Smooth muscle cell (in vitro differentiated cells): ENCODE data around the gene ATP1A3. TPM values are rescaled to one million over a fixed set of nuclear protein-coding genes. Genes with fewer than 3 reads are reported as not detected.

Source experiments
- DNase-seq: peaks from one replicate; lab custom pipeline; 2025; ENCODE audit not compliant: unreplicated experiment; lab: John Stamatoyannopoulos, UW
- H2AFZ ChIP-seq: fragments of 200-600 bp; sonication (generic); 2 replicates; pipeline ENCODE4 v1.6.0; 2016; ENCODE audit warnings: antibody characterized with exemption, low read depth, mild to moderate bottlenecking
- H3F3A ChIP-seq: fragments of 200-600 bp; sonication (generic); 2 replicates; pipeline ENCODE4 v1.6.0; 2017; ENCODE audit warnings: antibody characterized with exemption, low read depth
- H3K27ac ChIP-seq: fragments of 200-600 bp; sonication (generic); 2 replicates; pipeline ENCODE4 v1.5.1; 2016; ENCODE audit warnings: low read depth, mild to moderate bottlenecking
- H3K27me3 ChIP-seq: fragments of 200-600 bp; sonication (generic); 2 replicates; pipeline ENCODE4 v1.6.1; 2016; ENCODE audit warnings: low read depth, mild to moderate bottlenecking
- H3K36me3 ChIP-seq: fragments of 200-600 bp; sonication (generic); 2 replicates; pipeline ENCODE4 v1.5.1; 2016; ENCODE audit warnings: low read depth
- H3K4me1 ChIP-seq: fragments of 200-600 bp; sonication (generic); 2 replicates; pipeline ENCODE4 v1.5.1; 2016; ENCODE audit warnings: low read depth
- H3K4me2 ChIP-seq: fragments of 200-600 bp; sonication (generic); 2 replicates; pipeline ENCODE4 v1.6.0; 2016; ENCODE audit warnings: mild to moderate bottlenecking
- H3K4me3 ChIP-seq: fragments of 200-600 bp; sonication (generic); 2 replicates; pipeline ENCODE4 v1.5.1; 2016; ENCODE audit warnings: mild to moderate bottlenecking
- H3K79me2 ChIP-seq: fragments of 200-600 bp; sonication (generic); 2 replicates; pipeline ENCODE4 v1.6.0; 2016; ENCODE audit warnings: low read depth, mild to moderate bottlenecking
- H3K9ac ChIP-seq: fragments of 200-600 bp; sonication (generic); 2 replicates; pipeline ENCODE4 v1.6.0; 2016; ENCODE audit warnings: low read depth
- H3K9me3 ChIP-seq: fragments of 200-600 bp; sonication (generic); replicated peaks from 2 replicates; pipeline ENCODE4 v1.5.1; 2016; ENCODE audit warnings: low read depth
- H4K20me1 ChIP-seq: fragments of 200-600 bp; sonication (generic); 2 replicates; pipeline ENCODE4 v1.6.0; 2016; ENCODE audit warnings: low read depth
- WGBS: methylation state at CpG from one replicate; pipeline ENCODE4 v1.1.7; 2016; ENCODE audit warnings: low lambda C conversion rate; 5-methylcytosine and 5-hydroxymethylcytosine counted together
- polyA plus RNA-seq: library from polyadenylated mRNA; unstranded; fragments of >200 nt; fragmentation: Nextera tagmentation; extraction: Ambion mirVana; gene quantifications from 2 replicates; pipeline ENCODE4 v1.2.1, GENCODE V29; 2016
- total RNA-seq: library from RNA; depleted of rRNA; stranded (reverse); fragments of >200 nt; gene quantifications from 2 replicates; pipeline ENCODE4 v1.2.3, GENCODE V29; 2014
- TF ChIP-seq, protein P1 (sequence below): fragments of 200-600 bp; sonication (generic); IDR thresholded peaks from 2 replicates; pipeline ENCODE4 v1.5.1; 2017; ENCODE audit warnings: borderline replicate concordance, mild to moderate bottlenecking, antibody characterized with exemption; ENCODE audit not compliant: insufficient read depth, poor library complexity, severe bottlenecking

ATP1A3 gene
- total and polyA plus RNA-seq, 2 experiments from 2014 or later = not detected

DNA sequence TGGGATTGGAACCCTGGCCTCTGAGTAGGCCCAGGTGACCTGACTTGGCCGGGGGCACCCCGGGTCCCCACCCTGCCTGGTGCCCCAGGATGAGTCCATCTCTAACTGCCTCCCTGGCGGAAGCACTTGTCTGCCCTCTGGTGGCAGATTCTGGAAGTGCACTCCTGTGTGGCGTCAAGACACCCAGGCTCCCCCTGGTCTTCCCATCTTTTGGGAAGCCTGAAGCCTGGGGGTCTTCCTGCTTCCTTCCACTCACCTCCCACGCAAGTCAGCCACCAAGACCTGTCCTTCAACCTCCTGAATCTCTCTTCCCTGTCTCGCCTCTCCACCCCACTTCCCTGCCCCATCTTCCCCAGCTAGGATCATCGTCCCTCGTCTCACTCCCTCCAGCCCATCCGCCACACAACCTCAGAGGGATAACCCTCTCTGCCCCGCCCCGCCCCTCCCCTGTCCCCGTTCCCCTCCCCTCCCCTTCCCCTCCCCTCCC is 42.3 kb downstream of the ATP1A3 start:
- TF ChIP-seq, protein P1, sequence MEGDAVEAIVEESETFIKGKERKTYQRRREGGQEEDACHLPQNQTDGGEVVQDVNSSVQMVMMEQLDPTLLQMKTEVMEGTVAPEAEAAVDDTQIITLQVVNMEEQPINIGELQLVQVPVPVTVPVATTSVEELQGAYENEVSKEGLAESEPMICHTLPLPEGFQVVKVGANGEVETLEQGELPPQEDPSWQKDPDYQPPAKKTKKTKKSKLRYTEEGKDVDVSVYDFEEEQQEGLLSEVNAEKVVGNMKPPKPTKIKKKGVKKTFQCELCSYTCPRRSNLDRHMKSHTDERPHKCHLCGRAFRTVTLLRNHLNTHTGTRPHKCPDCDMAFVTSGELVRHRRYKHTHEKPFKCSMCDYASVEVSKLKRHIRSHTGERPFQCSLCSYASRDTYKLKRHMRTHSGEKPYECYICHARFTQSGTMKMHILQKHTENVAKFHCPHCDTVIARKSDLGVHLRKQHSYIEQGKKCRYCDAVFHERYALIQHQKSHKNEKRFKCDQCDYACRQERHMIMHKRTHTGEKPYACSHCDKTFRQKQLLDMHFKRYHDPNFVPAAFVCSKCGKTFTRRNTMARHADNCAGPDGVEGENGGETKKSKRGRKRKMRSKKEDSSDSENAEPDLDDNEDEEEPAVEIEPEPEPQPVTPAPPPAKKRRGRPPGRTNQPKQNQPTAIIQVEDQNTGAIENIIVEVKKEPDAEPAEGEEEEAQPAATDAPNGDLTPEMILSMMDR = peak; percentile 99
- Histone ChIP-seq H3K4me2 (no peak overlapping the region), H3K27me3 (no peaks in the 10 kb centered on the region), H3K9me3 (no peaks in the 10 kb centered on the region), H3K9ac (no peak overlapping the region), H3F3A (no peaks in the 10 kb centered on the region), H3K36me3 (no peaks in the 10 kb centered on the region), H3K79me2 (no peaks in the 10 kb centered on the region), H3K27ac (no peak overlapping the region), H4K20me1 (peaks cover 7% of the 10 kb centered on the region), H3K4me1 (no peaks in the 10 kb centered on the region), H3K4me3 (no peak overlapping the region), H2AFZ (no peak overlapping the region)
- 10% methylated on average over 11 of the region's 12 CpGs for WGBS
- DNase-seq = peak; percentile 67

DNA sequence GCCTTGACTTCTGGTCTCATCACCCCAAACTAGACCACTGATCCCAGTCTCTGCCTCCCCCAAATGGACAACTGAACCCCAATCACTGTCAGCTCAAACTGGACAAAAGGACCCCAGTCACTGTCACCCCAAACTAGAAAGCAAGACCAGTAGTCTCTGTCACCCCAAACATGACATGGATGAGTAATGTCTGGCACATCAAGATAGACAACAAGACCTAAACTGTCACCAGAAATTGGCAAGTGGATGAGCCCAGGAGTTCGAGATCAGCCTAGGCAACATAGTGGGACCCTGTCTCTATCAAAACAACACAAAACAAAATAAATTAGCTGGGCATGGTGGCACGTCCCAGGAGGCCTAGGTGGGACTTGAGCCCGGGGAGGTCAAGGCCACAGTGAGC is 46.9 kb downstream of the ATP1A3 start:
- Histone ChIP-seq H2AFZ (no peak overlapping the region), H3K4me1 (no peaks in the 10 kb centered on the region), H3K27ac (no peak overlapping the region), H3F3A (no peaks in the 10 kb centered on the region), H3K27me3 (no peaks in the 10 kb centered on the region), H3K9me3 (no peaks in the 10 kb centered on the region), H4K20me1 (no peaks in the 10 kb centered on the region), H3K79me2 (no peaks in the 10 kb centered on the region), H3K36me3 (no peaks in the 10 kb centered on the region), H3K9ac (no peak overlapping the region), H3K4me3 (no peak overlapping the region), H3K4me2 (no peak overlapping the region)
- DNase-seq = no peak
- 92% methylated on average over 3 of the region's 3 CpGs for WGBS
- TF ChIP-seq, protein P1 = no peak

- WGBS = 90% methylated on average over 8 of the region's 8 CpGs
- Histone ChIP-seq H3F3A (no peaks in the 10 kb centered on the region), H3K4me1 (no peaks in the 10 kb centered on the region), H3K36me3 (no peaks in the 10 kb centered on the region), H2AFZ (no peak overlapping the region), H3K27ac (no peak overlapping the region), H3K9ac (no peak overlapping the region), H3K9me3 (no peaks in the 10 kb centered on the region), H3K79me2 (no peaks in the 10 kb centered on the region), H3K4me2 (no peak overlapping the region), H4K20me1 (no peaks in the 10 kb centered on the region), H3K4me3 (no peak overlapping the region), H3K27me3 (peaks cover 5% of the 10 kb centered on the region)
- TF ChIP-seq, protein P1 = no peak
- no peak for DNase-seq
Measured at GRCh38 chr19:41945135-41945766, 48.8 kb downstream of the ATP1A3 start.

- Histone ChIP-seq H4K20me1 (no peaks in the 10 kb centered on the region), H3K27ac (no peak overlapping the region), H2AFZ (no peak overlapping the region), H3K9me3 (no peaks in the 10 kb centered on the region), H3K9ac (no peak overlapping the region), H3K4me2 (no peak overlapping the region), H3K4me1 (no peaks in the 10 kb centered on the region), H3K27me3 (peaks cover 5% of the 10 kb centered on the region), H3K4me3 (no peak overlapping the region), H3F3A (no peaks in the 10 kb centered on the region), H3K36me3 (no peaks in the 10 kb centered on the region), H3K79me2 (no peaks in the 10 kb centered on the region)
- DNase-seq = no peak
- TF ChIP-seq, protein P1 = no peak
- 79% methylated on average over 2 of the region's 2 CpGs for WGBS
Measured at GRCh38 chr19:41944336-41944735, 49.7 kb downstream of the ATP1A3 start.
